HT1080 (cell line): ENCODE data around the gene TTC34. TPM values are rescaled to one million over a fixed set of nuclear protein-coding genes. Genes with fewer than 3 reads are reported as not detected.

Experiments used
- DNase-seq: peaks from one replicate; pipeline ENCODE4 v3.0.0-alpha.2; 2015; ENCODE audit warnings: low read depth
- total RNA-seq: library from RNA; depleted of rRNA; stranded (reverse); fragments of >200 nt; shearing (Covaris generic); gene quantifications from 2 replicates; pipeline ENCODE4 v1.2.3, GENCODE V29; 2014

TTC34 gene
- total RNA-seq, 1 experiment from 2014 or later = 0.10 TPM

GRCh38 chr1:2606881-2607621 is 194.4 kb downstream of the TTC34 start:
- no peak for DNase-seq

- no peak for DNase-seq
Observed at GRCh38 chr1:2606396-2606880, 195.1 kb downstream of the TTC34 start.

- no peak for DNase-seq
Observed at GRCh38 chr1:2605509-2606395, 195.7 kb downstream of the TTC34 start.

- no peak for DNase-seq
Observed at GRCh38 chr1:2604844-2605508, 196.5 kb downstream of the TTC34 start.

GRCh38 chr1:2604156-2604843 is 197.2 kb downstream of the TTC34 start:
- no peak for DNase-seq

GRCh38 chr1:2603521-2604155 is 197.9 kb downstream of the TTC34 start:
- no peak for DNase-seq

- DNase-seq = no peak
Observed at GRCh38 chr1:2602866-2603520, 198.5 kb downstream of the TTC34 start.

GRCh38 chr1:2602311-2602835 is 199.1 kb downstream of the TTC34 start:
- DNase-seq = no peak

- DNase-seq = no peak
Observed at GRCh38 chr1:2601721-2602303, 199.7 kb downstream of the TTC34 start.

- DNase-seq = no peak
Observed at GRCh38 chr1:2598329-2598931, 203.1 kb downstream of the TTC34 start.

- no peak for DNase-seq
Observed at GRCh38 chr1:2597441-2598328, 203.8 kb downstream of the TTC34 start.

- DNase-seq = no peak
Observed at GRCh38 chr1:2596530-2597333, 204.8 kb downstream of the TTC34 start.

- DNase-seq = no peak
Observed at GRCh38 chr1:2595812-2596529, 205.5 kb downstream of the TTC34 start.

GRCh38 chr1:2595261-2595811 is 206.2 kb downstream of the TTC34 start:
- DNase-seq = no peak

GRCh38 chr1:2594641-2595131 is 206.8 kb downstream of the TTC34 start:
- DNase-seq = no peak
